Activated CD8-positive, alpha-beta T cell treated with anti-CD3 and anti-CD28 coated beads for 36 hours (primary cell): ENCODE data around the gene FHL1. TPM values are rescaled to one million over a fixed set of nuclear protein-coding genes. Genes with fewer than 3 reads are reported as not detected.

Source experiments
- ATAC-seq: fragments of 200-7000 bp; cut with Tn5 transposase; one replicate; pipeline ENCODE4 v1.10.0; 2021; ENCODE audit warnings: mild to moderate bottlenecking, moderate library complexity
- CTCF ChIA-PET: fragments of 350-600 bp; sonication (Branson Sonifier 250); formaldehyde crosslinking; loops from one replicate; lab custom pipeline; 2021; ENCODE audit warnings: antibody characterized with exemption; lab: Charles Lee
- POLR2A ChIA-PET: fragments of 350-600 bp; sonication (Branson Sonifier 250); formaldehyde crosslinking; loops from one replicate; lab custom pipeline; 2021; ENCODE audit warnings: antibody characterized with exemption; lab: Charles Lee
- DNase-seq: peaks from one replicate; pipeline ENCODE4 v3.0.0-alpha.2; 2020
- H3K27ac Mint-ChIP-seq: one replicate; pipeline ENCODE4 v1.8.0; 2021; ENCODE audit warnings: mild to moderate bottlenecking, mixed read lengths
- H3K27me3 Mint-ChIP-seq: one replicate; pipeline ENCODE4 v1.8.0; 2021; ENCODE audit warnings: mixed read lengths
- H3K36me3 Mint-ChIP-seq: one replicate; pipeline ENCODE4 v1.8.0; 2021; ENCODE audit warnings: low read depth, mixed read lengths
- H3K4me1 Mint-ChIP-seq: one replicate; pipeline ENCODE4 v1.8.0; 2021; ENCODE audit warnings: low read depth, mixed read lengths
- H3K4me3 Mint-ChIP-seq: one replicate; pipeline ENCODE4 v1.8.0; 2021; ENCODE audit warnings: mild to moderate bottlenecking, moderate library complexity, mixed read lengths
- H3K9me3 Mint-ChIP-seq: one replicate; pipeline ENCODE4 v1.8.0; 2021; ENCODE audit warnings: mixed read lengths
- intact Hi-C: fragments of 100-400 bp; cut with micrococcal nuclease; formaldehyde crosslinking; loops from one replicate; pipeline ENCODE4 v1.10.0; 2022
- total RNA-seq, 2 experiments: library from RNA; stranded (reverse); gene quantifications; one replicate each; pipeline ENCODE4 v1.2.3, GENCODE V29; 2021
- TF ChIP-seq, protein P1 (sequence below): fragments of 200-600 bp; IDR thresholded peaks from one replicate; pipeline ENCODE4 v1.8.0; 2022; ENCODE audit warnings: antibody characterized with exemption, mild to moderate bottlenecking

FHL1 gene
- total RNA-seq, 2 experiments from 2014 or later, result 17.9 to 18.4 TPM

DNA sequence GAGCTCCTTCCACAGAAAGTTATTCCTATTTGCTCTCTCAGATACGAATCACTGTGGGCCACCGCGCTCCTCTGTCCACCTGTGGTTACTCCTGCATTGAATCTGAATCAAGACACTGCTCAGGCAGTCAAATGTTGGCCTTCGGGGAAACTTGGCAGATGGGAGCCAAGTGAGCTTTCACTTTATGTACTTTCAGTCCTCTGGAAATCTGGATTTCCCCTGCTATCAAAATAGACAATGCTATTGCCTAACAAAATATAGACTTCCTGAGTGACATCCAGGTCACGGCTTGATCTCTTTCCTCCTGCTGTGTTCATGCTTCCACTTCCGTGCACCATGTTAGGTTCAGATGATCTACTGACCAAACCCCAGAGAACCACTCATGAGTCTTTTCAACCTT, 43.8 kb downstream of the FHL1 start:
- Mint-ChIP-seq H3K4me1 (peaks cover 21% of the 10 kb centered on the region), H3K27me3 (no peaks in the 10 kb centered on the region), H3K27ac (no peak overlapping the region), H3K9me3 (no peaks in the 10 kb centered on the region), H3K4me3 (no peak overlapping the region), H3K36me3 (peaks cover 7% of the 10 kb centered on the region)
- intact Hi-C loops, result no loop called here
- ATAC-seq, result no peak
- no peak for DNase-seq
- CTCF ChIA-PET, result interaction anchor here (1.3 to 1.8 kb wide), 2 partner anchors 29 to 163 kb away, joined by 4 read pairs; no protein-coding TSS in a partner anchor
- TF ChIP-seq, protein P1, sequence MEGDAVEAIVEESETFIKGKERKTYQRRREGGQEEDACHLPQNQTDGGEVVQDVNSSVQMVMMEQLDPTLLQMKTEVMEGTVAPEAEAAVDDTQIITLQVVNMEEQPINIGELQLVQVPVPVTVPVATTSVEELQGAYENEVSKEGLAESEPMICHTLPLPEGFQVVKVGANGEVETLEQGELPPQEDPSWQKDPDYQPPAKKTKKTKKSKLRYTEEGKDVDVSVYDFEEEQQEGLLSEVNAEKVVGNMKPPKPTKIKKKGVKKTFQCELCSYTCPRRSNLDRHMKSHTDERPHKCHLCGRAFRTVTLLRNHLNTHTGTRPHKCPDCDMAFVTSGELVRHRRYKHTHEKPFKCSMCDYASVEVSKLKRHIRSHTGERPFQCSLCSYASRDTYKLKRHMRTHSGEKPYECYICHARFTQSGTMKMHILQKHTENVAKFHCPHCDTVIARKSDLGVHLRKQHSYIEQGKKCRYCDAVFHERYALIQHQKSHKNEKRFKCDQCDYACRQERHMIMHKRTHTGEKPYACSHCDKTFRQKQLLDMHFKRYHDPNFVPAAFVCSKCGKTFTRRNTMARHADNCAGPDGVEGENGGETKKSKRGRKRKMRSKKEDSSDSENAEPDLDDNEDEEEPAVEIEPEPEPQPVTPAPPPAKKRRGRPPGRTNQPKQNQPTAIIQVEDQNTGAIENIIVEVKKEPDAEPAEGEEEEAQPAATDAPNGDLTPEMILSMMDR, result no peak
- POLR2A ChIA-PET, result no interaction called here

- peak; percentile 42 for ATAC-seq
- no peak for DNase-seq
- ChIA-PET POLR2A (no interaction called here), CTCF (interaction anchor here (1.3 to 1.4 kb wide), 2 partner anchors 30 to 164 kb away, joined by 4 to 5 read pairs; no protein-coding TSS in a partner anchor)
- Mint-ChIP-seq H3K4me1 (peaks cover 21% of the 10 kb centered on the region), H3K27ac (peak overlapping the region; percentile 57), H3K27me3 (no peaks in the 10 kb centered on the region), H3K4me3 (no peak overlapping the region), H3K9me3 (no peaks in the 10 kb centered on the region), H3K36me3 (peaks cover 7% of the 10 kb centered on the region)
- intact Hi-C loops, result no loop called here
- TF ChIP-seq, protein P1, result no peak
Observed at GRCh38 chrX:136192135-136192534, 44.8 kb downstream of the FHL1 start.

GRCh38 chrX:136192839-136193414, 45.6 kb downstream of the FHL1 start:
- no peaks in the 10 kb centered on the region for H3K9me3 Mint-ChIP-seq
- H3K36me3 Mint-ChIP-seq, result peaks cover 7% of the 10 kb centered on the region
- intact Hi-C loops, result no loop called here
- H3K4me3 Mint-ChIP-seq, result no peak overlapping the region
- ATAC-seq (no peak), DNase-seq (no peak)
- TF ChIP-seq, protein P1, result no peak
- POLR2A ChIA-PET, result no interaction called here
- H3K27ac Mint-ChIP-seq, result no peak overlapping the region
- peaks cover 21% of the 10 kb centered on the region for H3K4me1 Mint-ChIP-seq
- H3K27me3 Mint-ChIP-seq, result no peaks in the 10 kb centered on the region
- CTCF ChIA-PET, result interaction anchor here (1.4 kb wide), 1 partner anchor 165 kb away, joined by 5 read pairs; no protein-coding TSS in a partner anchor

GRCh38 chrX:136193771-136194170, 46.4 kb downstream of the FHL1 start:
- ChIA-PET POLR2A (no interaction called here), CTCF (no interaction called here)
- Mint-ChIP-seq H3K36me3 (peaks cover 7% of the 10 kb centered on the region), H3K9me3 (no peaks in the 10 kb centered on the region), H3K27me3 (no peaks in the 10 kb centered on the region), H3K27ac (peak overlapping the region; percentile 7), H3K4me3 (no peak overlapping the region), H3K4me1 (peaks cover 21% of the 10 kb centered on the region)
- ATAC-seq (peak; percentile 20), DNase-seq (peak; percentile 41)
- intact Hi-C loops, result no loop called here
- TF ChIP-seq, protein P1, result no peak

DNA sequence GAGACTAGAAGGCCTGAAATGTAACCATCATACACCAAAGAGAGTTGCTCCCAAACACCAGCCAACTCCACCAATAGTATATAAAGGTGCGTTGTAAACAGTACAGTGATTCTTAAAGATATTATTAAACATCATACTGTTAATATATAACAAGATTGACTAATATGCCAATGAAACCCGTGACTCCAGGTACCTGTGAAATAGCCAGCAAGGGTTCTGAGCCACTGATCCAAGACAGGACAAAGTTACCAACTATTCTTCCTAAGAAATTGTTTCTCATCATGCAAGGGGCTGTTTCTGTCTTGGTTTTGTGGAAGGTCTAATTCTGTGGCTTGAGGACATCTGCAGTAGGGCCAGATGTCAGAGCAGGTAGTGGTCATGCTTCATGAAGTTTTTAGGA, 47.2 kb downstream of the FHL1 start:
- Mint-ChIP-seq H3K36me3 (peaks cover 7% of the 10 kb centered on the region), H3K27ac (no peak overlapping the region), H3K9me3 (no peaks in the 10 kb centered on the region), H3K4me1 (peaks cover 21% of the 10 kb centered on the region), H3K27me3 (no peaks in the 10 kb centered on the region), H3K4me3 (no peak overlapping the region)
- POLR2A ChIA-PET, result no interaction called here
- ATAC-seq, result no peak
- TF ChIP-seq, protein P1, result no peak
- intact Hi-C loops, result no loop called here
- CTCF ChIA-PET, result interaction anchor here (1.6 kb wide), 1 partner anchor 14 kb away, joined by 4 read pairs; no protein-coding TSS in a partner anchor
- DNase-seq, result no peak
